ENCODE results near the gene POLR1G. TPM values are rescaled to one million over a fixed set of nuclear protein-coding genes. Genes with fewer than 3 reads are reported as not detected.
A peak's percentile ranks its signal among the peaks of the same experiment; 100 is the strongest.

POLR1G gene
- total and polyA plus RNA-seq, 2 donors (not counting 3 experiments of a cell fraction or from before 2014, with no cell fraction given), result 6.6 to 19.5 TPM

- Histone ChIP-seq H3K79me2 (ENCODE audit: control insufficient read depth, insufficient read depth, low read length) (peaks cover 18% of the 10 kb centered on the region), H3K27ac (ENCODE audit: insufficient read depth, low read depth, low read length) (peak within 1 kb of the TSS; percentile 67), H4K20me1 (replicated peaks; ENCODE audit: control insufficient read depth, extremely low read depth, insufficient read depth, low read length) (no peaks in the 10 kb centered on the region), H3K4me2 (ENCODE audit: insufficient read depth, low read length) (peak within 1 kb of the TSS; percentile 83), H3K4me3 (replicated peaks in 1 of 3; ENCODE audit: insufficient read depth in 1 of 3, low read depth in 1 of 3, low read length in 3 of 3) (peak within 1 kb of the TSS; percentile 76 to 98 (median 86)), H3K9me1 (replicated peaks; ENCODE audit: control insufficient read depth, extremely low read depth, insufficient read depth, low read length) (no peaks in the 10 kb centered on the region), H3K9ac (replicated peaks; ENCODE audit: extremely low read depth, insufficient read depth, low read length) (peak within 1 kb of the TSS; percentile 81), H2AFZ (ENCODE audit: low read depth, low read length) (peak within 1 kb of the TSS; percentile 95), H3K9me3 (replicated peaks; ENCODE audit: control insufficient read depth, insufficient read depth, low read length) (no peaks in the 10 kb centered on the region), H3K36me3 (ENCODE audit: control insufficient read depth in 2 of 2, extremely low read depth in 1 of 2, insufficient read depth in 2 of 2, low read length in 2 of 2) (peaks cover 0 to 3% of the 10 kb centered on the region in 2 experiments), H3K27me3 (ENCODE audit: control insufficient read depth in 2 of 2, insufficient read depth in 2 of 2, low read length in 2 of 2) (no peaks in the 10 kb centered on the region), H3K4me1 (ENCODE audit: control insufficient read depth, extremely low read depth, insufficient read depth, low read length) (peaks cover 5% of the 10 kb centered on the region)
- intact Hi-C loops (cut with micrococcal nuclease) (loop anchor here (1.0 kb wide), 1 partner anchor 28 kb away; no protein-coding TSS in a partner anchor), dilution Hi-C loops (cut with MboI; ENCODE audit: extremely low pct_ligation_motif_present, low sequenced_read_pairs) (no loop called here)
- peak; percentile 99 for DNase-seq (ENCODE audit: low read depth, low spot score)
- TSS peak; percentile 98 for BruUV-seq (replicated peaks)
- ChIA-PET POLR2A (no interaction called here), CTCF (interaction anchor here (1.0 to 1.3 kb wide), 6 partner anchors 16 to 108 kb away, joined by 3 to 5 read pairs (median 4); no protein-coding TSS in a partner anchor)
- TF ChIP-seq POLR2A (IDR thresholded peaks at IDR 0.05; ENCODE audit: low read depth, low read length) (peak; percentile 19), JUN (IDR thresholded peaks at IDR 0.05; ENCODE audit: borderline replicate concordance, insufficient read depth, insufficient read length, low read depth) (no peak)
- peak; percentile 99 for FAIRE-seq
Observed at GRCh38 chr19:45370410-45371204, 35.8 kb upstream of the POLR1G start, which contains the start of gene ERCC2. Gene ERCC2, minus strand, starts transcription at chr19:45370573. Its CDS starts 33 bp downstream, at chr19:45370540.

GRCh38 chr19:45376045-45376724 lies 30.3 kb upstream of the POLR1G start:
- H2AFZ ChIP-seq (ENCODE audit: low read depth, low read length), result peak overlapping the region; percentile 51
- H3K79me2 ChIP-seq (ENCODE audit: control insufficient read depth, insufficient read depth, low read length), result no peaks in the 10 kb centered on the region
- peak overlapping the region; percentile 69 for H3K27ac ChIP-seq (ENCODE audit: insufficient read depth, low read depth, low read length)
- H3K9me1 ChIP-seq (replicated peaks; ENCODE audit: control insufficient read depth, extremely low read depth, insufficient read depth, low read length), result no peaks in the 10 kb centered on the region
- H3K9me3 ChIP-seq (replicated peaks; ENCODE audit: control insufficient read depth, insufficient read depth, low read length), result no peaks in the 10 kb centered on the region
- H3K4me2 ChIP-seq (ENCODE audit: insufficient read depth, low read length), result peak overlapping the region; percentile 11
- DNase-seq (ENCODE audit: low read depth, low spot score), result peak; percentile 85
- peak; percentile 94 for FAIRE-seq
- H3K27me3 ChIP-seq (ENCODE audit: control insufficient read depth in 2 of 2, insufficient read depth in 2 of 2, low read length in 2 of 2), result no peaks in the 10 kb centered on the region
- TF ChIP-seq FOS (IDR thresholded peaks at IDR 0.05; ENCODE audit: borderline replicate concordance, insufficient read depth, low read length), result no peak
- no peak for TF ChIP-seq CTCF (IDR thresholded peaks at IDR 0.05; ENCODE audit: extremely low read depth in 1 of 2, insufficient read depth in 1 of 2, low read depth in 1 of 2, low read length in 2 of 2)
- TF ChIP-seq MYC (IDR thresholded peaks at IDR 0.05; ENCODE audit: low read depth, low read length), result no peak
- no peak for TF ChIP-seq JUN (IDR thresholded peaks at IDR 0.05; ENCODE audit: borderline replicate concordance, insufficient read depth, insufficient read length, low read depth)
- TF ChIP-seq GATA2 (IDR thresholded peaks at IDR 0.05; ENCODE audit: insufficient read depth, insufficient read length, low read depth, low read length), result no peak
- TF ChIP-seq POLR2AphosphoS5 (IDR thresholded peaks at IDR 0.05; ENCODE audit: insufficient read depth, low read depth, low read length), result peak; percentile 85
- peak; percentile 64 for TF ChIP-seq MAX (IDR thresholded peaks at IDR 0.05; ENCODE audit: insufficient read depth, insufficient read length)
- TF ChIP-seq EZH2 (IDR thresholded peaks at IDR 0.05; ENCODE audit: borderline replicate concordance, low read depth, low read length, severe bottlenecking), result no peak
- TF ChIP-seq POLR2A (IDR thresholded peaks at IDR 0.05; ENCODE audit: low read depth, low read length), result no peak
- POLR2A ChIA-PET, result no interaction called here
- H3K9ac ChIP-seq (replicated peaks; ENCODE audit: extremely low read depth, insufficient read depth, low read length), result no peak overlapping the region
- H3K36me3 ChIP-seq (ENCODE audit: control insufficient read depth in 2 of 2, extremely low read depth in 1 of 2, insufficient read depth in 2 of 2, low read length in 2 of 2), result no peaks in the 10 kb centered on the region
- CTCF ChIA-PET, result no interaction called here
- TSS peak; percentile 17 for BruUV-seq (replicated peaks)
- H3K4me1 ChIP-seq (ENCODE audit: control insufficient read depth, extremely low read depth, insufficient read depth, low read length), result peaks cover 12% of the 10 kb centered on the region
- intact Hi-C loops (cut with micrococcal nuclease) (loop anchor here (1.0 to 2.0 kb wide), 2 partner anchors 22 to 49 kb away; no protein-coding TSS in a partner anchor), dilution Hi-C loops (cut with MboI; ENCODE audit: extremely low pct_ligation_motif_present, low sequenced_read_pairs) (no loop called here)
- H4K20me1 ChIP-seq (replicated peaks; ENCODE audit: control insufficient read depth, extremely low read depth, insufficient read depth, low read length), result no peaks in the 10 kb centered on the region
- H3K4me3 ChIP-seq (replicated peaks in 1 of 3; ENCODE audit: insufficient read depth in 1 of 3, low read depth in 1 of 3, low read length in 3 of 3), result no peak overlapping the region
